Skin of body (tissue), 2 donors: ENCODE results near the gene EPHA3. TPM values are rescaled to one million over a fixed set of nuclear protein-coding genes. Genes with fewer than 3 reads are reported as not detected.

Experiments used
- DNase-seq: peaks from one replicate; lab custom pipeline; 2025; lab: John Stamatoyannopoulos, UW
- total RNA-seq: library from RNA; depleted of rRNA; stranded (reverse); fragments of >200 nt; gene quantifications from one replicate; pipeline ENCODE4 v1.2.3, GENCODE V29; 2014

Gene EPHA3
- total RNA-seq, 1 donor from 2014 or later = 11.0 TPM

GRCh38 chr3:89144080-89144479 lies 36.7 kb downstream of the EPHA3 start:
- DNase-seq = no peak

- no peak for DNase-seq
These were observed 38.6 kb downstream of the EPHA3 start for GRCh38 chr3:89145995-89146394.

GRCh38 chr3:89154416-89154815 lies 47.0 kb downstream of the EPHA3 start:
- no peak for DNase-seq

GRCh38 chr3:89155811-89156210 lies 48.4 kb downstream of the EPHA3 start:
- no peak for DNase-seq

GRCh38 chr3:89157575-89157974 lies 50.2 kb downstream of the EPHA3 start:
- no peak for DNase-seq

- no peak for DNase-seq
These were observed 52.2 kb downstream of the EPHA3 start for GRCh38 chr3:89159605-89160004.

- no peak for DNase-seq
These were observed 57.4 kb downstream of the EPHA3 start for GRCh38 chr3:89164774-89165173.

GRCh38 chr3:89165636-89166263 lies 58.3 kb downstream of the EPHA3 start:
- DNase-seq = no peak

GRCh38 chr3:89171687-89172545 lies 64.5 kb downstream of the EPHA3 start:
- DNase-seq = no peak

GRCh38 chr3:89173546-89173945 lies 66.1 kb downstream of the EPHA3 start:
- no peak for DNase-seq

- DNase-seq = peak; percentile 24
These were observed 72.1 kb downstream of the EPHA3 start for GRCh38 chr3:89179355-89180001.

- no peak for DNase-seq
These were observed 72.9 kb downstream of the EPHA3 start for GRCh38 chr3:89180334-89180733.

- DNase-seq = no peak
These were observed 74.6 kb downstream of the EPHA3 start for GRCh38 chr3:89182056-89182455.

- DNase-seq = no peak
These were observed 77.0 kb downstream of the EPHA3 start for GRCh38 chr3:89184151-89184995.

- no peak for DNase-seq
These were observed 79.0 kb downstream of the EPHA3 start for GRCh38 chr3:89186456-89186855.

- DNase-seq = no peak
These were observed 91.2 kb downstream of the EPHA3 start for GRCh38 chr3:89198591-89198990.

- no peak for DNase-seq
These were observed 105.2 kb downstream of the EPHA3 start for GRCh38 chr3:89212619-89213018.

- no peak for DNase-seq
These were observed 108.8 kb downstream of the EPHA3 start for GRCh38 chr3:89216016-89216739.

GRCh38 chr3:89217148-89217685 lies 109.8 kb downstream of the EPHA3 start:
- DNase-seq = peak; percentile 17

- DNase-seq = no peak
These were observed 114.5 kb downstream of the EPHA3 start for GRCh38 chr3:89221924-89222323.

- no peak for DNase-seq
These were observed 115.8 kb downstream of the EPHA3 start for GRCh38 chr3:89223188-89223587.
